AG04450 (cell line): ENCODE measurements around the gene GJC3. TPM values are rescaled to one million over a fixed set of nuclear protein-coding genes. Genes with fewer than 3 reads are reported as not detected.

Source experiments
- CTCF ChIA-PET: fragments of 300-600, 350-600 bp; formaldehyde crosslinking; extraction: SDS; loops from one replicate; lab custom pipeline; 2022; ENCODE audit warnings: antibody characterized with exemption, inconsistent platforms; lab: Charles Lee
- POLR2A ChIA-PET: fragments of 350-600 bp; formaldehyde crosslinking; extraction: SDS; loops from one replicate; lab custom pipeline; 2021; ENCODE audit warnings: antibody characterized with exemption, inconsistent platforms; lab: Yijun Ruan, JAX
- DNase-seq: peaks from one replicate; pipeline ENCODE4 v3.0.0-alpha.2; 2011; ENCODE audit warnings: low read depth, low spot score
- H3K27ac ChIP-seq: one replicate; pipeline ENCODE4 v1.5.1; 2012; ENCODE audit warnings: low read depth, low read length, control low read depth
- H3K27me3 ChIP-seq: one replicate; pipeline ENCODE4 v1.6.0; 2012; ENCODE audit warnings: low read length; ENCODE audit not compliant: control insufficient read depth, insufficient read depth
- H3K4me3 ChIP-seq: 2 replicates; pipeline ENCODE4 v1.5.1; 2011; ENCODE audit warnings: mild to moderate bottlenecking, low read depth, low read length, control low read depth
- H3K9me3 ChIP-seq: 2 replicates; pipeline ENCODE4 v1.5.1; 2012; ENCODE audit warnings: low read length; ENCODE audit not compliant: control insufficient read depth, insufficient read depth
- polyA plus RNA-seq: library from polyadenylated mRNA; depleted of rRNA; stranded (reverse); fragments of >200 nt; gene quantifications from 2 replicates; pipeline ENCODE4 v1.2.3, GENCODE V29; 2011
- TF ChIP-seq, protein P1 (sequence below): IDR thresholded peaks from 2 replicates; pipeline ENCODE4 v1.5.1; 2011; ENCODE audit warnings: low read depth, low read length, control low read depth, inconsistent platforms

Gene GJC3
- polyA plus RNA-seq, 1 experiment = not detected

DNA sequence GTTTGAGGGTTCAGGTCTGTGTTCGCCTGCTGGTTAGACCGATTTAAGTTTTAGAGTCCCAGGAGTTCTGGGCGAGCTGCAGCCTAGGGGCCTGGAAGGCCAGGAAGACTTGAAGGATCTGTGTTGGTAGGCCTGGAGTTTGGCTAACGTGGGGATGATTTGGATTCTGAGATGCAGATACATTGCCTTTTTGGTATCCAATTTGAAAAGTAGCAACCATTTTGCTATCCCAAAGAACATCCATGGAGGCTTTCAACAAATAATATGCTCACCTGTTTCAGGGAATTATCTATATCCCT lies 9.7 kb downstream of the GJC3 start:
- Histone ChIP-seq H3K27ac (peak overlapping the region; percentile 91), H3K9me3 (no peaks in the 10 kb centered on the region), H3K4me3 (peak overlapping the region; percentile 90), H3K27me3 (no peaks in the 10 kb centered on the region)
- TF ChIP-seq, protein P1, sequence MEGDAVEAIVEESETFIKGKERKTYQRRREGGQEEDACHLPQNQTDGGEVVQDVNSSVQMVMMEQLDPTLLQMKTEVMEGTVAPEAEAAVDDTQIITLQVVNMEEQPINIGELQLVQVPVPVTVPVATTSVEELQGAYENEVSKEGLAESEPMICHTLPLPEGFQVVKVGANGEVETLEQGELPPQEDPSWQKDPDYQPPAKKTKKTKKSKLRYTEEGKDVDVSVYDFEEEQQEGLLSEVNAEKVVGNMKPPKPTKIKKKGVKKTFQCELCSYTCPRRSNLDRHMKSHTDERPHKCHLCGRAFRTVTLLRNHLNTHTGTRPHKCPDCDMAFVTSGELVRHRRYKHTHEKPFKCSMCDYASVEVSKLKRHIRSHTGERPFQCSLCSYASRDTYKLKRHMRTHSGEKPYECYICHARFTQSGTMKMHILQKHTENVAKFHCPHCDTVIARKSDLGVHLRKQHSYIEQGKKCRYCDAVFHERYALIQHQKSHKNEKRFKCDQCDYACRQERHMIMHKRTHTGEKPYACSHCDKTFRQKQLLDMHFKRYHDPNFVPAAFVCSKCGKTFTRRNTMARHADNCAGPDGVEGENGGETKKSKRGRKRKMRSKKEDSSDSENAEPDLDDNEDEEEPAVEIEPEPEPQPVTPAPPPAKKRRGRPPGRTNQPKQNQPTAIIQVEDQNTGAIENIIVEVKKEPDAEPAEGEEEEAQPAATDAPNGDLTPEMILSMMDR = no peak
- CTCF ChIA-PET = interaction anchor here (1.2 to 1.8 kb wide), 2 partner anchors 9 to 56 kb away, joined by 5 to 8 read pairs; partner anchors contain the start of genes AZGP1 and GJC3
- no peak for DNase-seq
- POLR2A ChIA-PET = interaction anchor here (0.7 to 1.1 kb wide), 5 partner anchors 8 to 362 kb away, joined by 3 to 6 read pairs (median 3); partner anchors contain the start of genes GJC3 and ZNF655

GRCh38 chr7:99918959-99919813 lies 10.2 kb downstream of the GJC3 start, which contains the start of gene TRIM4:
TSS of gene TRIM4 (minus strand) at chr7:99919530. CDS start at chr7:99919401, 129 bp downstream.
- peak; percentile 81 for DNase-seq
- Histone ChIP-seq H3K27me3 (no peaks in the 10 kb centered on the region), H3K9me3 (no peaks in the 10 kb centered on the region), H3K27ac (peak within 1 kb of the TSS; percentile 91), H3K4me3 (peak within 1 kb of the TSS; percentile 90)
- CTCF ChIA-PET = interaction anchor here (0.8 to 1.8 kb wide), 5 partner anchors 9 to 72 kb away, joined by 3 to 9 read pairs (median 5); partner anchors contain the start of genes AZGP1 and GJC3
- TF ChIP-seq, protein P1 = no peak; the same call in 1 of the 2 replicates
- POLR2A ChIA-PET = interaction anchor here (0.6 to 1.1 kb wide), 7 partner anchors 9 to 361 kb away, joined by 3 to 6 read pairs (median 3); partner anchors contain the start of genes GJC3, ZNF655 and ZSCAN21

DNA sequence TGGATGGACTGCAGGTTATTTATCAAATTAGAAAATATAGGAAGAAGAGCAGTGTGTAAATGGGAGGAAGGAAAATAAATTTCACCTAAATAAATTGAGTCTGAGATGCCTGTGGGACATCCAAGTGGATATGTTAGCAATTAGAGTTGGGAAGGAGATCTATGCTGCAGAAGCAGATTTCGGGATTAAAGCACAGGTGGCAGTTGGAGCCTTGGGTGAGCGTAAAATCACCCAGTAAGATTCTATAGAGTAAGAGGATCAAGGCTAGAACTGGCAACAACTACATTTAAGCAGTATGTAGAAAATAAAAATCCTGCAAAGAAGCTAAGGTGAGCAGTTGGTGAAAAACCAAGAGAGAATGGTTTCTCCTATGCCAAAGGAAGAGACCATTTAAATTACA lies 18.4 kb downstream of the GJC3 start:
- H3K4me3 ChIP-seq = no peak overlapping the region
- ChIA-PET POLR2A (no interaction called here), CTCF (no interaction called here)
- H3K27ac ChIP-seq = no peak overlapping the region
- TF ChIP-seq, protein P1 = no peak
- no peaks in the 10 kb centered on the region for H3K9me3 ChIP-seq
- no peaks in the 10 kb centered on the region for H3K27me3 ChIP-seq
- DNase-seq = no peak

DNA sequence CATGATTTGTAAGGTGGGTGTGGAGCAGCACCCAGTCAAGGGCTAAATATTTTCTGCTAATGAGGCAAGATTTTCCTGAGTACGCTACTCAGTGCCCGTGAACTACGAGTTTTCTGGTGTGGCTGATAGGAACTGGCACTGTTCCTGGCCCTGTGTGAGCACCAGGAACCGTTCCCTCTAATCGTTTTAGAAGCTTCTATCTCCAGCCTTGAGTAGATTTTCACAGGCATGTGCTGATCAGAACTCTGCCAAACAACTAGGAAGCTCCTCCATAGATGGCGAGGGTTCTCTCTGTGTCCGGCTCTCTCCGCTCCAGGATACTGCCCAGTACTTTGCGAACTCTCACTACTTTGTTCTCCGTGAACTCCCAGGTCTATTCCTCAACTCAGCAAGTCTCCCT lies 27.8 kb downstream of the GJC3 start:
- H3K27me3 ChIP-seq = no peaks in the 10 kb centered on the region
- POLR2A ChIA-PET = no interaction called here
- H3K9me3 ChIP-seq = no peaks in the 10 kb centered on the region
- no peak for DNase-seq
- TF ChIP-seq, protein P1 = no peak
- no peak overlapping the region for H3K27ac ChIP-seq
- CTCF ChIA-PET = interaction anchor here (1.0 kb wide), 1 partner anchor 12 kb away, joined by 3 read pairs; no protein-coding TSS in a partner anchor
- no peak overlapping the region for H3K4me3 ChIP-seq
